Right lobe of liver (tissue), 6 donors: ENCODE measurements around the gene ASH1L. TPM values are rescaled to one million over a fixed set of nuclear protein-coding genes. Genes with fewer than 3 reads are reported as not detected.

Experiments
- ATAC-seq, 4 donors: fragments of 200-7000 bp; cut with Tn5 transposase; one replicate each; pipeline ENCODE4 v1.9.1; 2020; ENCODE audit warnings: mild to moderate bottlenecking in 4 of 4, moderate library complexity in 4 of 4
- DNase-seq, 3 donors: peaks; one replicate each; pipeline ENCODE4 v3.0.0-alpha.2; 2020
- H3K27ac ChIP-seq, 3 donors: fragments of 200-600 bp; one replicate each; pipeline ENCODE4 v1.8.0; 2022
- H3K27me3 ChIP-seq, 2 donors: fragments of 200-600 bp; one replicate each; pipeline ENCODE4 v1.8.0; 2022
- H3K36me3 ChIP-seq, 4 donors: fragments of 200-600 bp; sonication (generic) in 1 of 4; one replicate each; pipeline versions ENCODE4 v1.5.1 to v1.8.0; 2017 to 2022; ENCODE audit warnings: control low read depth in 1 of 4
- H3K4me1 ChIP-seq, 4 donors: fragments of 200-600 bp; sonication (generic) in 1 of 4; one replicate each; pipeline versions ENCODE4 v1.5.1 to v1.8.0; 2017 to 2022; ENCODE audit warnings: control low read depth in 1 of 4
- H3K4me3 ChIP-seq, 3 donors: fragments of 200-600 bp; one replicate each; pipeline ENCODE4 v1.8.0; 2022
- H3K9me3 ChIP-seq, 4 donors: fragments of 200-600 bp; sonication (generic) in 1 of 4; one replicate each; pipeline versions ENCODE4 v1.5.1 to v1.8.0; 2017 to 2022; ENCODE audit warnings: control low read depth in 1 of 4
- POLR2A ChIP-seq: fragments of 450-650 bp; IDR thresholded peaks from one replicate; pipeline ENCODE4 v1.6.1; 2017; ENCODE audit warnings: antibody characterized with exemption, mild to moderate bottlenecking
- WGBS: methylation state at CpG from one replicate; pipeline ENCODE4 v1.1.6; 2018; ENCODE audit warnings: low coverage, low lambda C conversion rate; ENCODE audit not compliant: insufficient coverage; ENCODE audit errors: missing lambda C conversion rate; 5-methylcytosine and 5-hydroxymethylcytosine counted together
- intact Hi-C, 2 donors: fragments of 100-400 bp; cut with DNase I; formaldehyde crosslinking; loops; one replicate each; pipeline versions ENCODE4 v1.11.2 to v1.14.1; 2022
- total RNA-seq, 6 experiments: library from RNA; depleted of rRNA in 2 of 6; stranded (reverse); fragments of >200 nt in 2 of 6; fragmentation: NEBNext Ultra II Directional in 3 of 6; extraction: Animal tissue kit (Norgen Biotek cat#: 25700) in 3 of 6; gene quantifications; one replicate each; pipeline versions ENCODE4 v1.1.0 to v1.2.4, GENCODE V29; 2016 to 2023
- TF ChIP-seq, protein P1 (sequence below), 4 donors: fragments of 200-600 bp in 3 of 4; fragments of 450-650 bp in 1 of 4; IDR thresholded peaks; one replicate each; pipeline versions ENCODE4 v1.5.1 to v1.8.0; 2016 to 2022; ENCODE audit warnings: antibody characterized with exemption in 4 of 4, mild to moderate bottlenecking in 2 of 4
- donor health status: DM: no; HTN: yes; CAD: no.
- donor health status: DM: no; HTN: no; CAD: no.
- donor health status: DM: no; HTN: no; CAD: no.
- donor health status: DM: no; HTN: yes; CAD: no.
- donor health status: DM: no; HTN: yes; CAD: no.

The ASH1L gene
- total RNA-seq, 6 experiments from 2014 or later: 13.9 to 24.3 (median 17.6) TPM

DNA sequence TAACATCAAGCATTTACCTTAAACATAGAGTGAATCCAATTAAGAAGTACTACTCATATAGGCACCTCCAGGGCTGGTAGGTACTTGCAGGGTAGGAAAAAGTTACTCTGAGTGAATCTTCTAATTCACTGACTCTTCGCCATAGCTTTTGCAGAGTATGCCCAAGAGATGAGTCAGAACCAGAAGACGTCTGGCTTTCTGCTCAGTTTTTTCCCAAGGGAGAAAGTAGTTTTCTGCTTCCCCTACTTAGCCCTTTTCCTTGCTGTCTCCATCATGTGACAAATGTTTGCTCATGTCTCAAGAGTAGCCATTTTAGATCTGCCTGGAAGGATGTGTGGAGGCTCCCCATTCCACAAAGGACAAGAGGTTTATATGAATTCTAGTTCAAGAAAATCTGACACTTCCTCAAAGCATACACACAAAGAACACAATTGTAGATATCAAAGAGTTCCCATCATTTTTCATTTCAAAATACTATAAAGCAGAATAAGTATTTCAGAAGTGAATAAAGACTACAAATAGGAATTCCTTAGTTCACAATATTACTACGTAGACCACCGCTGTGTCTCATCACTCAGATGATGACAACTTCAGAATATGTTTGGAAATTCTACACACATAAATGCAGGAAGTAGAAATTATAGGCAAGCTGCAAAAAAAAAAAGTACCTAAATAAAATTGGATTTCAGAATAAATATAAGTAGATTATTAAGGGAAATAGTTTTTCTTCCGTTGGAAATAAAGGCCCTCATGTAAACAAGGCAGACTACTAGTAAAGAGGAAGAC lies 98.5 kb downstream of the ASH1L start:
- TF ChIP-seq, protein P1, sequence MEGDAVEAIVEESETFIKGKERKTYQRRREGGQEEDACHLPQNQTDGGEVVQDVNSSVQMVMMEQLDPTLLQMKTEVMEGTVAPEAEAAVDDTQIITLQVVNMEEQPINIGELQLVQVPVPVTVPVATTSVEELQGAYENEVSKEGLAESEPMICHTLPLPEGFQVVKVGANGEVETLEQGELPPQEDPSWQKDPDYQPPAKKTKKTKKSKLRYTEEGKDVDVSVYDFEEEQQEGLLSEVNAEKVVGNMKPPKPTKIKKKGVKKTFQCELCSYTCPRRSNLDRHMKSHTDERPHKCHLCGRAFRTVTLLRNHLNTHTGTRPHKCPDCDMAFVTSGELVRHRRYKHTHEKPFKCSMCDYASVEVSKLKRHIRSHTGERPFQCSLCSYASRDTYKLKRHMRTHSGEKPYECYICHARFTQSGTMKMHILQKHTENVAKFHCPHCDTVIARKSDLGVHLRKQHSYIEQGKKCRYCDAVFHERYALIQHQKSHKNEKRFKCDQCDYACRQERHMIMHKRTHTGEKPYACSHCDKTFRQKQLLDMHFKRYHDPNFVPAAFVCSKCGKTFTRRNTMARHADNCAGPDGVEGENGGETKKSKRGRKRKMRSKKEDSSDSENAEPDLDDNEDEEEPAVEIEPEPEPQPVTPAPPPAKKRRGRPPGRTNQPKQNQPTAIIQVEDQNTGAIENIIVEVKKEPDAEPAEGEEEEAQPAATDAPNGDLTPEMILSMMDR (IDR thresholded peaks at IDR 0.05): no peak
- no peak for TF ChIP-seq POLR2A
- no peak for DNase-seq

GRCh38 chr1:155458111-155458510 lies 104.5 kb downstream of the ASH1L start:
- WGBS: 75% methylated on average over 4 of the region's 4 CpGs
- Histone ChIP-seq H3K9me3 (no peaks in the 10 kb centered on the region), H3K27ac (no peak overlapping the region), H3K4me3 (no peak overlapping the region), H3K27me3 (no peaks in the 10 kb centered on the region), H3K36me3 (peaks cover 0 to 18% (median 3%) of the 10 kb centered on the region in 4 donors), H3K4me1 (no peaks in the 10 kb centered on the region)
- TF ChIP-seq POLR2A: no peak
- TF ChIP-seq, protein P1 (IDR thresholded peaks at IDR 0.05): no peak
- no peak for ATAC-seq
- no peak for DNase-seq
- intact Hi-C loops: no loop called here

More for the DNA sequence above, 98.5 kb downstream of the ASH1L start:
- H3K9me3 ChIP-seq: no peaks in the 10 kb centered on the region
- H3K4me1 ChIP-seq: peaks cover 0 to 8% (median 0%) of the 10 kb centered on the region in 4 donors
- peaks cover 0 to 6% (median 0%) of the 10 kb centered on the region in 4 donors for H3K36me3 ChIP-seq
- ATAC-seq: no peak
- 84% methylated on average over 5 of the region's 5 CpGs for WGBS
- no peaks in the 10 kb centered on the region for H3K27me3 ChIP-seq
- no peak overlapping the region for H3K27ac ChIP-seq
- H3K4me3 ChIP-seq: no peak overlapping the region
- intact Hi-C loops: no loop called here

GRCh38 chr1:155457266-155457665 lies 105.3 kb downstream of the ASH1L start:
- Histone ChIP-seq H3K9me3 (no peaks in the 10 kb centered on the region), H3K4me1 (no peaks in the 10 kb centered on the region), H3K27ac (no peak overlapping the region), H3K36me3 (peaks cover 0 to 18% (median 3%) of the 10 kb centered on the region in 4 donors), H3K27me3 (no peaks in the 10 kb centered on the region), H3K4me3 (no peak overlapping the region)
- 100% methylated on average over 2 of the region's 2 CpGs for WGBS
- intact Hi-C loops: no loop called here
- DNase-seq (no peak), ATAC-seq (no peak)
- no peak for TF ChIP-seq POLR2A
- TF ChIP-seq, protein P1 (IDR thresholded peaks at IDR 0.05): no peak

GRCh38 chr1:155455588-155456195 lies 106.9 kb downstream of the ASH1L start:
- TF ChIP-seq POLR2A: no peak
- TF ChIP-seq, protein P1 (IDR thresholded peaks at IDR 0.05): no peak
- WGBS: 73% methylated on average over 1 of the region's 1 CpG
- Histone ChIP-seq H3K4me3 (no peak overlapping the region), H3K4me1 (no peaks in the 10 kb centered on the region), H3K36me3 (peaks cover 0 to 19% (median 3%) of the 10 kb centered on the region in 4 donors), H3K27ac (no peak overlapping the region), H3K27me3 (no peaks in the 10 kb centered on the region), H3K9me3 (no peaks in the 10 kb centered on the region)
- ATAC-seq (no peak), DNase-seq (no peak)
- intact Hi-C loops: no loop called here
